Stimulated activated CD4-positive, alpha-beta T cell treated with anti-CD3 and anti-CD28 coated beads, TNF-alpha, amount 100 ng/mL, for 1 hour (primary cell): ENCODE measurements around the gene TEK.

ENCODE experiments used
- DNase-seq, 3 donors: peaks; one replicate each; pipeline ENCODE4 v3.0.0-alpha.2; 2020; ENCODE audit warnings: low read depth in 3 of 3, low spot score in 1 of 3

TEK gene

GRCh38 chr9:27176971-27177370 is 67.9 kb downstream of the TEK start:
- no peak for DNase-seq

- DNase-seq = no peak
Measured at GRCh38 chr9:27179245-27179865, 70.3 kb downstream of the TEK start.

GRCh38 chr9:27181381-27181780 is 72.4 kb downstream of the TEK start:
- DNase-seq = no peak

GRCh38 chr9:27182421-27182820 is 73.4 kb downstream of the TEK start:
- no peak for DNase-seq

- DNase-seq = no peak
Measured at GRCh38 chr9:27183131-27183530, 74.1 kb downstream of the TEK start.

- DNase-seq = no peak
Measured at GRCh38 chr9:27183701-27184100, 74.7 kb downstream of the TEK start.

GRCh38 chr9:27184556-27185351 is 75.7 kb downstream of the TEK start:
- DNase-seq = no peak

- DNase-seq = no peak
Measured at GRCh38 chr9:27188426-27188825, 79.4 kb downstream of the TEK start.

GRCh38 chr9:27189426-27189825 is 80.4 kb downstream of the TEK start:
- DNase-seq = no peak

GRCh38 chr9:27192291-27192960 is 83.4 kb downstream of the TEK start:
- no peak for DNase-seq

GRCh38 chr9:27193886-27194285 is 84.9 kb downstream of the TEK start:
- DNase-seq = no peak

- no peak for DNase-seq
Measured at GRCh38 chr9:27194401-27195091, 85.5 kb downstream of the TEK start.

- DNase-seq = no peak
Measured at GRCh38 chr9:27195191-27195590, 86.2 kb downstream of the TEK start.

- no peak for DNase-seq
Measured at GRCh38 chr9:27196383-27196782, 87.4 kb downstream of the TEK start.

GRCh38 chr9:27198190-27198589 is 89.2 kb downstream of the TEK start:
- DNase-seq = no peak

GRCh38 chr9:27202056-27202455 is 93.0 kb downstream of the TEK start:
- no peak for DNase-seq

- no peak for DNase-seq
Measured at GRCh38 chr9:27203783-27204182, 94.8 kb downstream of the TEK start.

GRCh38 chr9:27204578-27204977 is 95.6 kb downstream of the TEK start:
- DNase-seq = no peak

- DNase-seq = no peak
Measured at GRCh38 chr9:27205198-27205597, 96.2 kb downstream of the TEK start.

GRCh38 chr9:27206041-27206440 is 97.0 kb downstream of the TEK start:
- no peak for DNase-seq

- no peak for DNase-seq
Measured at GRCh38 chr9:27209034-27209433, 100.0 kb downstream of the TEK start.

GRCh38 chr9:27210588-27210987 is 101.6 kb downstream of the TEK start:
- no peak for DNase-seq
